K562 (cell line): ENCODE results near the gene RAB12. TPM values are rescaled to one million over a fixed set of nuclear protein-coding genes. Genes with fewer than 3 reads are reported as not detected.

Experiments used
- ATAC-seq: fragments of 200-7000 bp; cut with Tn5 transposase; 3 replicates; pipeline ENCODE4 v1.9.1; 2020; ENCODE audit warnings: moderate library complexity
- BruUV-seq: library from RNA; stranded (reverse); fragments of 400-500 nt; replicated peaks from 2 replicates; lab custom pipeline; 2021; lab: Mats Ljungman, UMichigan
- CTCF ChIA-PET: fragments of 300-600 bp; formaldehyde crosslinking; extraction: SDS; loops from one replicate; lab custom pipeline; 2021; ENCODE audit warnings: low intra/inter-chr PET ratio; lab: Yijun Ruan, JAX
- POLR2A ChIA-PET: fragments of 300-600, 350-650 bp; sonication (Branson Sonifier 250); formaldehyde crosslinking; extraction: SDS; loops from one replicate; lab custom pipeline; 2021; ENCODE audit warnings: antibody characterized with exemption, inconsistent platforms; lab: Yijun Ruan, JAX
- DNase-seq, 4 experiments: peaks; one replicate each; pipeline versions ENCODE4 v3.0.0 to v3.0.0-alpha.2; 2011 to 2018; ENCODE audit warnings: low spot score in 3 of 4, mixed read lengths in 3 of 4; ENCODE audit errors: extremely low read depth in 1 of 4
- FAIRE-seq: peaks from 2 replicates; lab custom pipeline; 2011; peaks lifted over from hg19 to GRCh38; lab: Jason Lieb, UNC
- H2AFZ ChIP-seq: 2 replicates; pipeline ENCODE4 v1.6.0; 2011; ENCODE audit warnings: low read depth, low read length, control low read depth, inconsistent platforms
- H3K27ac ChIP-seq: fragments of 200-600 bp; 3 replicates; pipeline ENCODE4 v1.8.0; 2011; ENCODE audit warnings: low read depth, mild to moderate bottlenecking, control low read depth, inconsistent platforms, low read length, moderate library complexity, mixed read lengths; ENCODE audit errors: extremely low read depth
- H3K27me3 ChIP-seq, 2 experiments: fragments of 300-600 bp in 1 of 2; 2 replicates in 1 of 2; 3 replicates in 1 of 2; pipeline versions ENCODE4 v1.6.0 to v1.8.0; 2011; ENCODE audit warnings: inconsistent platforms in 2 of 2, low read length in 2 of 2, mild to moderate bottlenecking in 1 of 2, mixed read lengths in 1 of 2, moderate library complexity in 1 of 2; ENCODE audit not compliant: control insufficient read depth in 2 of 2, insufficient read depth in 2 of 2
- H3K36me3 ChIP-seq: fragments of 300-600 bp; 3 replicates; pipeline ENCODE4 v1.8.0; 2011; ENCODE audit warnings: mild to moderate bottlenecking, low read length, inconsistent platforms; ENCODE audit not compliant: control insufficient read depth, insufficient read depth
- H3K4me1 ChIP-seq, 2 experiments: fragments of 200-600 bp in 1 of 2; replicated peaks in 1 of 2; 2 replicates in 1 of 2; 3 replicates in 1 of 2; pipeline versions ENCODE4 v1.5.1 to v1.8.0; 2011; ENCODE audit warnings: inconsistent platforms in 2 of 2, low read length in 2 of 2, mild to moderate bottlenecking in 1 of 2, mixed read lengths in 1 of 2, moderate library complexity in 1 of 2; ENCODE audit not compliant: control insufficient read depth in 2 of 2, insufficient read depth in 2 of 2
- H3K4me2 ChIP-seq: 2 replicates; pipeline ENCODE4 v1.6.1; 2011; ENCODE audit warnings: low read length, control low read depth, inconsistent platforms, mixed read lengths; ENCODE audit not compliant: insufficient read depth
- H3K4me3 ChIP-seq: fragments of 200-600 bp; sonication (generic), shearing (Covaris generic); 2 replicates; pipeline ENCODE4 v1.5.1; 2016; ENCODE audit warnings: control low read depth, inconsistent platforms
- H3K79me2 ChIP-seq: fragments of 200-600 bp; 3 replicates; pipeline ENCODE4 v1.8.0; 2011; ENCODE audit warnings: low read length, inconsistent platforms; ENCODE audit not compliant: control insufficient read depth, insufficient read depth
- H3K9ac ChIP-seq, 2 experiments: 2 replicates each; pipeline versions ENCODE4 v1.6.0 to v1.6.1; 2011; ENCODE audit warnings: low read depth in 2 of 2, low read length in 2 of 2, control low read depth in 1 of 2, inconsistent platforms in 1 of 2, mild to moderate bottlenecking in 1 of 2, mixed read lengths in 1 of 2; ENCODE audit not compliant: insufficient read depth in 1 of 2
- H3K9me1 ChIP-seq: one replicate; pipeline ENCODE4 v1.6.0; 2011; ENCODE audit warnings: inconsistent platforms, mild to moderate bottlenecking, low read length, moderate library complexity; ENCODE audit not compliant: control insufficient read depth, insufficient read depth
- H3K9me3 ChIP-seq: replicated peaks from 2 replicates; pipeline ENCODE4 v1.5.1; 2011; ENCODE audit warnings: low read depth, low read length, inconsistent platforms; ENCODE audit not compliant: control insufficient read depth, insufficient read depth
- H4K20me1 ChIP-seq: replicated peaks from 2 replicates; pipeline ENCODE4 v1.6.1; 2011; ENCODE audit warnings: low read length, inconsistent platforms, mixed read lengths; ENCODE audit not compliant: control insufficient read depth, insufficient read depth
- CTBP1 ChIP-seq: fragments of 450-650 bp; IDR thresholded peaks from 2 replicates; pipeline ENCODE4 v1.6.1; 2016; ENCODE audit warnings: borderline replicate concordance
- EGR1 ChIP-seq: fragments of 450-650 bp; conservative IDR thresholded peaks from 2 replicates; pipeline ENCODE4 v1.6.1; 2017; ENCODE audit warnings: mild to moderate bottlenecking
- ESRRA ChIP-seq: fragments of 450-650 bp; IDR thresholded peaks from 2 replicates; pipeline ENCODE4 v1.6.1; 2014; ENCODE audit warnings: low read depth, mild to moderate bottlenecking, moderate library complexity, borderline replicate concordance
- NFE2L1 ChIP-seq: fragments of 450-650 bp; IDR thresholded peaks from 2 replicates; pipeline ENCODE4 v1.6.1; 2016; ENCODE audit warnings: missing genetic modification characterization, low read depth, mild to moderate bottlenecking, missing compliant biosample characterization, moderate library complexity, borderline replicate concordance
- NR4A1 ChIP-seq, 2 experiments: fragments of 250-450 bp in 1 of 2; fragments of 450-650 bp in 1 of 2; sonication (Bioruptor Pico) in 1 of 2; IDR thresholded peaks; 2 replicates each; pipeline versions ENCODE4 v1.4.0 to v1.6.1; 2016 to 2020; ENCODE audit warnings: mild to moderate bottlenecking in 2 of 2, missing compliant biosample characterization in 1 of 2, missing genetic modification characterization in 1 of 2, moderate library complexity in 1 of 2
- WGBS: fragments of 100-300 bp; shearing (Covaris generic); methylation state at CpG from one replicate; pipeline ENCODE4 v1.1.6; 2016; ENCODE audit warnings: low coverage, mixed read lengths; ENCODE audit not compliant: insufficient coverage; ENCODE audit errors: missing lambda C conversion rate; 5-methylcytosine and 5-hydroxymethylcytosine counted together
- in situ Hi-C: fragments of 300-500 bp; cut with MboI; formaldehyde crosslinking; loops from 4 replicates; pipeline ENCODE4 v1.15.0; 2018; ENCODE audit warnings: inconsistent platforms, mixed read lengths
- intact Hi-C: fragments of 100-400 bp; cut with micrococcal nuclease; formaldehyde crosslinking; loops from 2 replicates; pipeline ENCODE4 v1.14.2; 2022
- polyA plus RNA-seq, 8 experiments: library from polyadenylated mRNA; depleted of rRNA in 4 of 8; stranded (reverse) in 5 of 8; unstranded in 3 of 8; fragments of >200 nt; fragmentation: Nextera tagmentation in 2 of 8; fragmentation: Illumina TruSeq in 1 of 8; extraction: Ambion mirVana in 2 of 8; extraction: Trizol in 1 of 8; gene quantifications; 2 replicates each; pipeline versions ENCODE4 v1.2.1 to v1.2.3, GENCODE V29; 2011 to 2014; ENCODE audit warnings: inconsistent platforms in 1 of 8, missing spikeins in 1 of 8
- total RNA-seq, 7 experiments: library from RNA; depleted of rRNA in 6 of 7; stranded (reverse); fragments of >200 nt in 6 of 7; fragmentation: Illumina TruSeq in 2 of 7; extraction: Trizol in 2 of 7; gene quantifications; 2 replicates each; pipeline versions ENCODE4 v1.2.1 to v1.2.3, GENCODE V29; 2011 to 2021; ENCODE audit warnings: low replicate concordance in 1 of 7
- TF ChIP-seq, protein P1 (sequence below): sonication (generic); formaldehyde crosslinking; IDR thresholded peaks from 2 replicates; pipeline ENCODE4 v1.8.0; 2022; ENCODE audit warnings: mild to moderate bottlenecking, missing genetic modification reagents

Gene RAB12
- total and polyA plus RNA-seq, 9 of the 15 experiments (the other 6 are each of a cell fraction or from before 2014, with no cell fraction given), result 0.48 to 21.6 (median 18.8) TPM

- TF ChIP-seq, protein P1, sequence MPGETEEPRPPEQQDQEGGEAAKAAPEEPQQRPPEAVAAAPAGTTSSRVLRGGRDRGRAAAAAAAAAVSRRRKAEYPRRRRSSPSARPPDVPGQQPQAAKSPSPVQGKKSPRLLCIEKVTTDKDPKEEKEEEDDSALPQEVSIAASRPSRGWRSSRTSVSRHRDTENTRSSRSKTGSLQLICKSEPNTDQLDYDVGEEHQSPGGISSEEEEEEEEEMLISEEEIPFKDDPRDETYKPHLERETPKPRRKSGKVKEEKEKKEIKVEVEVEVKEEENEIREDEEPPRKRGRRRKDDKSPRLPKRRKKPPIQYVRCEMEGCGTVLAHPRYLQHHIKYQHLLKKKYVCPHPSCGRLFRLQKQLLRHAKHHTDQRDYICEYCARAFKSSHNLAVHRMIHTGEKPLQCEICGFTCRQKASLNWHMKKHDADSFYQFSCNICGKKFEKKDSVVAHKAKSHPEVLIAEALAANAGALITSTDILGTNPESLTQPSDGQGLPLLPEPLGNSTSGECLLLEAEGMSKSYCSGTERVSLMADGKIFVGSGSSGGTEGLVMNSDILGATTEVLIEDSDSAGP (CRISPR knock-in tag), result no peak
- TF ChIP-seq NFE2L1 (tag) (no peak), NR4A1 (CRISPR knock-in tag; IDR thresholded peaks at IDR 0.05) (no peak), NR4A1 (tag; IDR thresholded peaks at IDR 0.05) (no peak)
Observed at GRCh38 chr18:8668381-8668780, 59.1 kb downstream of the RAB12 start (continued).

- Histone ChIP-seq H3K4me1 (peaks cover 0 to 7% of the 10 kb centered on the region in 2 experiments; a peak in 2 of 5 replicates), H3K4me2 (no peak overlapping the region), H3K27ac (no peak overlapping the region), H3K79me2 (no peaks in the 10 kb centered on the region), H3K9me1 (no peaks in the 10 kb centered on the region), H4K20me1 (no peaks in the 10 kb centered on the region), H3K9ac (no peak overlapping the region), H3K36me3 (no peaks in the 10 kb centered on the region), H3K27me3 (no peaks in the 10 kb centered on the region), H3K4me3 (no peak overlapping the region), H3K9me3 (0 out of 2 replicates have a peak, but pooled peaks cover 2% of the 10 kb centered on the region), H2AFZ (0 out of 2 replicates have a peak overlapping the region, but pooled peaks have one; percentile 2)
- no peak for DNase-seq
- ATAC-seq, result no peak
- POLR2A ChIA-PET, result no interaction called here
- no TSS peak for BruUV-seq
- WGBS, result 35% methylated on average over 4 of the region's 4 CpGs
- TF ChIP-seq EGR1 (peak; percentile 53), ESRRA (no peak), CTBP1 (no peak)
- FAIRE-seq, result no peak
- intact Hi-C loops (no loop called here), in situ Hi-C loops (loop anchor here (25.0 kb wide), 1 partner anchor 843 kb away; no protein-coding TSS in a partner anchor)
- CTCF ChIA-PET, result no interaction called here
Observed at GRCh38 chr18:8669571-8669970, 60.3 kb downstream of the RAB12 start.
